ENCODE data around the gene DNAH6.

GRCh38 chr2:84641021-84641420, 124.7 kb downstream of the DNAH6 start:
- TF ChIP-seq, protein P1, sequence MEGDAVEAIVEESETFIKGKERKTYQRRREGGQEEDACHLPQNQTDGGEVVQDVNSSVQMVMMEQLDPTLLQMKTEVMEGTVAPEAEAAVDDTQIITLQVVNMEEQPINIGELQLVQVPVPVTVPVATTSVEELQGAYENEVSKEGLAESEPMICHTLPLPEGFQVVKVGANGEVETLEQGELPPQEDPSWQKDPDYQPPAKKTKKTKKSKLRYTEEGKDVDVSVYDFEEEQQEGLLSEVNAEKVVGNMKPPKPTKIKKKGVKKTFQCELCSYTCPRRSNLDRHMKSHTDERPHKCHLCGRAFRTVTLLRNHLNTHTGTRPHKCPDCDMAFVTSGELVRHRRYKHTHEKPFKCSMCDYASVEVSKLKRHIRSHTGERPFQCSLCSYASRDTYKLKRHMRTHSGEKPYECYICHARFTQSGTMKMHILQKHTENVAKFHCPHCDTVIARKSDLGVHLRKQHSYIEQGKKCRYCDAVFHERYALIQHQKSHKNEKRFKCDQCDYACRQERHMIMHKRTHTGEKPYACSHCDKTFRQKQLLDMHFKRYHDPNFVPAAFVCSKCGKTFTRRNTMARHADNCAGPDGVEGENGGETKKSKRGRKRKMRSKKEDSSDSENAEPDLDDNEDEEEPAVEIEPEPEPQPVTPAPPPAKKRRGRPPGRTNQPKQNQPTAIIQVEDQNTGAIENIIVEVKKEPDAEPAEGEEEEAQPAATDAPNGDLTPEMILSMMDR (IDR thresholded peaks at IDR 0.05) = no peak
- TF ChIP-seq POLR2A (IDR thresholded peaks at IDR 0.05) = no peak

All from right lobe of liver (tissue), 4 donors.